Endothelial cell of umbilical vein (primary cell): ENCODE measurements around the gene BMPR1B. TPM values are rescaled to one million over a fixed set of nuclear protein-coding genes. Genes with fewer than 3 reads are reported as not detected.

Experiments
- BruUV-seq: library from RNA; stranded (reverse); fragments of 400-500 nt; replicated peaks from 2 replicates; lab custom pipeline; 2021; lab: Mats Ljungman, UMichigan
- CTCF ChIA-PET: fragments of 300-600, 350-600 bp; sonication (Branson Sonifier 250); formaldehyde crosslinking; loops from one replicate; lab custom pipeline; 2021; ENCODE audit warnings: antibody characterized with exemption, inconsistent platforms; lab: Charles Lee
- POLR2A ChIA-PET: fragments of 300-600, 350-600 bp; sonication (Branson Sonifier 250); formaldehyde crosslinking; loops from one replicate; lab custom pipeline; 2021; ENCODE audit warnings: antibody characterized with exemption, inconsistent platforms; lab: Charles Lee
- DNase-seq: peaks from one replicate; pipeline ENCODE4 v3.0.0-alpha.2; 2011; ENCODE audit warnings: low read depth, low spot score
- FAIRE-seq: peaks from 2 replicates; lab custom pipeline; 2011; peaks lifted over from hg19 to GRCh38; lab: Jason Lieb, UNC
- H2AFZ ChIP-seq: 2 replicates; pipeline ENCODE4 v1.6.0; 2012; ENCODE audit warnings: low read depth, low read length, control low read depth, inconsistent platforms
- H3K27ac ChIP-seq: 2 replicates; pipeline ENCODE4 v1.5.1; 2011; ENCODE audit warnings: low read depth, mild to moderate bottlenecking, control low read depth, low read length, moderate library complexity; ENCODE audit not compliant: insufficient read depth
- H3K27me3 ChIP-seq, 2 experiments: 2 replicates each; pipeline versions ENCODE4 v1.6.0 to v1.6.1; 2011; ENCODE audit warnings: low read length in 2 of 2, mixed read lengths in 1 of 2; ENCODE audit not compliant: control insufficient read depth in 2 of 2, insufficient read depth in 2 of 2
- H3K36me3 ChIP-seq, 2 experiments: 2 replicates in 1 of 2; 3 replicates in 1 of 2; pipeline ENCODE4 v1.5.1; 2011; ENCODE audit warnings: low read length in 2 of 2, mild to moderate bottlenecking in 1 of 2, moderate library complexity in 1 of 2; ENCODE audit not compliant: control insufficient read depth in 2 of 2, insufficient read depth in 2 of 2; ENCODE audit errors: extremely low read depth in 1 of 2
- H3K4me1 ChIP-seq: 3 replicates; pipeline ENCODE4 v1.5.1; 2011; ENCODE audit warnings: mild to moderate bottlenecking, low read length; ENCODE audit not compliant: control insufficient read depth, insufficient read depth; ENCODE audit errors: extremely low read depth
- H3K4me2 ChIP-seq: 2 replicates; pipeline ENCODE4 v1.6.1; 2011; ENCODE audit warnings: low read length, control low read depth, mixed read lengths; ENCODE audit not compliant: insufficient read depth
- H3K4me3 ChIP-seq, 3 experiments: fragments of 200-600 bp in 1 of 3; sonication (generic), shearing (Covaris generic) in 1 of 3; replicated peaks in 1 of 3; 2 replicates each; pipeline ENCODE4 v1.5.1; 2011 to 2016; ENCODE audit warnings: control low read depth in 3 of 3, low read length in 3 of 3, mild to moderate bottlenecking in 2 of 3, inconsistent platforms in 1 of 3, low read depth in 1 of 3, moderate library complexity in 1 of 3; ENCODE audit not compliant: insufficient read depth in 1 of 3
- H3K79me2 ChIP-seq: 2 replicates; pipeline ENCODE4 v1.6.0; 2012; ENCODE audit warnings: low read length, inconsistent platforms; ENCODE audit not compliant: control insufficient read depth, insufficient read depth
- H3K9ac ChIP-seq: replicated peaks from 2 replicates; pipeline ENCODE3; 2011; ENCODE audit warnings: low read length, control low read depth; ENCODE audit not compliant: insufficient read depth; ENCODE audit errors: extremely low read depth
- H3K9me1 ChIP-seq: replicated peaks from 3 replicates; pipeline ENCODE4 v1.6.0; 2011; ENCODE audit warnings: mild to moderate bottlenecking, low read length; ENCODE audit not compliant: control insufficient read depth, insufficient read depth; ENCODE audit errors: extremely low read depth
- H3K9me3 ChIP-seq: replicated peaks from 2 replicates; pipeline ENCODE4 v1.5.1; 2012; ENCODE audit warnings: low read length, inconsistent platforms; ENCODE audit not compliant: control insufficient read depth, insufficient read depth
- H4K20me1 ChIP-seq: replicated peaks from 2 replicates; pipeline ENCODE3; 2011; ENCODE audit warnings: mild to moderate bottlenecking, low read length; ENCODE audit not compliant: control insufficient read depth, insufficient read depth; ENCODE audit errors: extremely low read depth
- EZH2 ChIP-seq: IDR thresholded peaks from 2 replicates; pipeline ENCODE4 v1.6.1; 2012; ENCODE audit warnings: borderline replicate concordance, low read depth, mild to moderate bottlenecking, moderate library complexity, low read length, inconsistent platforms; ENCODE audit not compliant: severe bottlenecking
- FOS ChIP-seq: IDR thresholded peaks from 2 replicates; pipeline ENCODE4 v1.6.1; 2011; ENCODE audit warnings: mild to moderate bottlenecking, low read length, moderate library complexity, borderline replicate concordance; ENCODE audit not compliant: insufficient read depth
- GATA2 ChIP-seq: IDR thresholded peaks from 2 replicates; pipeline ENCODE4 v1.7.0; 2011; ENCODE audit warnings: low read depth, mild to moderate bottlenecking, moderate library complexity, mixed read lengths, low read length; ENCODE audit not compliant: insufficient read length, insufficient read depth
- JUN ChIP-seq: IDR thresholded peaks from 2 replicates; pipeline ENCODE4 v1.6.1; 2011; ENCODE audit warnings: borderline replicate concordance, low read depth; ENCODE audit not compliant: insufficient read length, insufficient read depth
- MYC ChIP-seq: IDR thresholded peaks from one replicate; pipeline ENCODE4 v1.6.1; 2011; ENCODE audit warnings: mild to moderate bottlenecking, low read depth, low read length
- POLR2A ChIP-seq: IDR thresholded peaks from 2 replicates; pipeline ENCODE4 v1.6.1; 2012; ENCODE audit warnings: low read depth, mild to moderate bottlenecking, control low read depth, low read length
- POLR2AphosphoS5 ChIP-seq: IDR thresholded peaks from 2 replicates; pipeline ENCODE4 v1.6.1; 2012; ENCODE audit warnings: low read depth, mild to moderate bottlenecking, control low read depth, low read length, moderate library complexity; ENCODE audit not compliant: insufficient read depth
- dilution Hi-C: fragments of 300-500 bp; cut with MboI; formaldehyde crosslinking; loops from one replicate; pipeline ENCODE4 v1.15.0; 2019; ENCODE audit warnings: low sequenced_read_pairs; ENCODE audit not compliant: extremely low pct_ligation_motif_present
- intact Hi-C: fragments of 100-400 bp; cut with micrococcal nuclease; formaldehyde crosslinking; loops from one replicate; pipeline ENCODE4 v1.10.0; 2022
- polyA plus RNA-seq, 4 experiments: library from polyadenylated mRNA; depleted of rRNA in 3 of 4; stranded (reverse) in 3 of 4; unstranded in 1 of 4; fragments of >200 nt; gene quantifications; 2 replicates each; pipeline versions ENCODE4 v1.2.1 to v1.2.3, GENCODE V29; 2011 to 2012; ENCODE audit warnings: missing spikeins in 1 of 4
- total RNA-seq: library from RNA; stranded (reverse); gene quantifications from 2 replicates; pipeline ENCODE4 v1.2.3, GENCODE V29; 2021
- TF ChIP-seq, protein P1 (sequence below), 2 donors: IDR thresholded peaks; 1 replicate in 1 of 2; 2 replicates in 1 of 2; pipeline ENCODE4 v1.5.1; 2011; ENCODE audit warnings: low read length in 2 of 2, mild to moderate bottlenecking in 2 of 2, moderate library complexity in 2 of 2, control low read depth in 1 of 2, inconsistent platforms in 1 of 2, low read depth in 1 of 2; ENCODE audit not compliant: insufficient read depth in 1 of 2; ENCODE audit errors: extremely low read depth in 1 of 2
- TF ChIP-seq, protein P2 (sequence below): IDR thresholded peaks from 2 replicates; pipeline ENCODE4 v1.6.1; 2011; ENCODE audit not compliant: insufficient read depth, insufficient read length

BMPR1B gene
- total and polyA plus RNA-seq, 2 donors (not counting 3 experiments of a cell fraction or from before 2014, with no cell fraction given), result 0.28 to 2.1 TPM

DNA sequence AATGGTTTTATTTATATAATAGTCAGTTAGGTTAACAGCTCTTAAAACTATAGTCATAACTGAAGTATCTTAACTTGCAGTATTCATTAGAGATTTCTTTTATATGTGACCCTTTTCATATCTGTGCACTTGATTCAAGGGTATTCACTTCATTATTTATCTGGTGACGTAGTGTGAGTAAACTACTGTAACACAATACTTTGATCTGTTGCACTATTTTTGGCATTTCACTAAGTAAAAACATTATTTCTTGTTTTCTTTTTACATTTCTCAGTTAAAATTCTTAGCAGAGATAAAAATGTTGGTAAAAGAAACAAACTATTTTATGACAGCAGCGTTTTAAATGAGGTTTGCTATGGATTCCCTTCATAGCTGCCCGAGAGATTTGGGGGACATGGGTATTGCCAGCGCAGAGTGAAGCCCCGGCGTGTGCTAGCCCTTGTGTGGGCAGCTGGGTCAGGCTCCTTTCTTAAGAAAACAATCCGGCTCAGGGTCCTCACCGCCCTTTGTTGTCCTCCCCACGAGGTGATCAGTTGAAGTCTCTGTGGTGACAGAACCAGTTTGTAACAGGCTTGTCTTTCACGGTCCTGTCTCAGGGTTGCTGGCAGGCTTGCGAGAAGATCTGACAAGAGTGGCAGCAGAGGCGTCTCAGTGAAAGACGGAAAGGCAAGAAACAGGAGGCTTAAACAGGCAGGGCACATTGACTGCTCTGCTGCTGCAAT lies 293.4 kb downstream of the BMPR1B start:
- no peaks in the 10 kb centered on the region for H4K20me1 ChIP-seq
- ChIA-PET POLR2A (no interaction called here), CTCF (interaction anchor here (1.3 kb wide), 1 partner anchor 11 kb away, joined by 3 read pairs; no protein-coding TSS in a partner anchor)
- FAIRE-seq (no peak), DNase-seq (no peak)
- H3K9ac ChIP-seq, result no peak overlapping the region
- intact Hi-C loops, result no loop called here
- no peaks in the 10 kb centered on the region for H3K9me3 ChIP-seq
- no peaks in the 10 kb centered on the region for H3K27me3 ChIP-seq
- H3K27ac ChIP-seq, result no peak overlapping the region
- H3K4me1 ChIP-seq, result no peaks in the 10 kb centered on the region
- dilution Hi-C loops, result no loop called here
- peak overlapping the region; percentile 85 for H2AFZ ChIP-seq
- no peaks in the 10 kb centered on the region for H3K36me3 ChIP-seq
- H3K9me1 ChIP-seq, result no peaks in the 10 kb centered on the region
- no peaks in the 10 kb centered on the region for H3K79me2 ChIP-seq
- H3K4me3 ChIP-seq, result no peak overlapping the region
- BruUV-seq, result no TSS peak
- H3K4me2 ChIP-seq, result peak overlapping the region; percentile 1
- TF ChIP-seq, protein P1, sequence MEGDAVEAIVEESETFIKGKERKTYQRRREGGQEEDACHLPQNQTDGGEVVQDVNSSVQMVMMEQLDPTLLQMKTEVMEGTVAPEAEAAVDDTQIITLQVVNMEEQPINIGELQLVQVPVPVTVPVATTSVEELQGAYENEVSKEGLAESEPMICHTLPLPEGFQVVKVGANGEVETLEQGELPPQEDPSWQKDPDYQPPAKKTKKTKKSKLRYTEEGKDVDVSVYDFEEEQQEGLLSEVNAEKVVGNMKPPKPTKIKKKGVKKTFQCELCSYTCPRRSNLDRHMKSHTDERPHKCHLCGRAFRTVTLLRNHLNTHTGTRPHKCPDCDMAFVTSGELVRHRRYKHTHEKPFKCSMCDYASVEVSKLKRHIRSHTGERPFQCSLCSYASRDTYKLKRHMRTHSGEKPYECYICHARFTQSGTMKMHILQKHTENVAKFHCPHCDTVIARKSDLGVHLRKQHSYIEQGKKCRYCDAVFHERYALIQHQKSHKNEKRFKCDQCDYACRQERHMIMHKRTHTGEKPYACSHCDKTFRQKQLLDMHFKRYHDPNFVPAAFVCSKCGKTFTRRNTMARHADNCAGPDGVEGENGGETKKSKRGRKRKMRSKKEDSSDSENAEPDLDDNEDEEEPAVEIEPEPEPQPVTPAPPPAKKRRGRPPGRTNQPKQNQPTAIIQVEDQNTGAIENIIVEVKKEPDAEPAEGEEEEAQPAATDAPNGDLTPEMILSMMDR (IDR thresholded peaks at IDR 0.05; ENCODE audit: extremely low read depth in 1 of 2, insufficient read depth in 1 of 2, low read depth in 1 of 2, low read length in 2 of 2), result no peak
- no peak for TF ChIP-seq JUN
- TF ChIP-seq MYC, result no peak

DNA sequence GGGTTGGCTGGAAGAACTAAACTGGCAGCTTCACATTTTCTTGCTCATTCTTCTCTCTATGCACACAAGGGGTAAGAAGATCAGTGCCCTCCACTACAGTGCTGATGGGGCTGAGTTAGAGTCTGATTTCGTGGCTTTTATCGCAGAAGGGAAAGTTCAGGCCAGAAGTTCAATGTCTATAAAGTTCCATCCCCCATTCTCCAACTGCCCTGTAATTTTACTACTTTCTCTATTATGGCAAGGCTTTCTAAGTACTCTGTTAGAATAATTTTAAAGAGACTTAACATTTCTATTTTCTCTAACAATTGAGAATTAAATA lies 293.9 kb downstream of the BMPR1B start:
- no TSS peak for BruUV-seq
- Histone ChIP-seq H3K79me2 (no peaks in the 10 kb centered on the region), H3K4me2 (no peak overlapping the region), H3K9me3 (no peaks in the 10 kb centered on the region), H2AFZ (peak overlapping the region; percentile 85), H3K4me1 (no peaks in the 10 kb centered on the region), H3K4me3 (no peak overlapping the region), H3K9me1 (no peaks in the 10 kb centered on the region), H3K27ac (no peak overlapping the region), H3K9ac (no peak overlapping the region), H4K20me1 (no peaks in the 10 kb centered on the region), H3K27me3 (no peaks in the 10 kb centered on the region), H3K36me3 (no peaks in the 10 kb centered on the region)
- intact Hi-C loops, result no loop called here
- POLR2A ChIA-PET, result no interaction called here
- dilution Hi-C loops, result no loop called here
- CTCF ChIA-PET, result interaction anchor here (1.3 kb wide), 1 partner anchor 12 kb away, joined by 3 read pairs; no protein-coding TSS in a partner anchor
- TF ChIP-seq POLR2A, result no peak
- TF ChIP-seq, protein P1 (IDR thresholded peaks at IDR 0.05; ENCODE audit: extremely low read depth in 1 of 2, insufficient read depth in 1 of 2, low read depth in 1 of 2, low read length in 2 of 2), result no peak
- TF ChIP-seq MYC, result no peak
- no peak for TF ChIP-seq FOS
- no peak for TF ChIP-seq JUN
- TF ChIP-seq EZH2, result no peak
- no peak for TF ChIP-seq POLR2AphosphoS5
- TF ChIP-seq, protein P2, sequence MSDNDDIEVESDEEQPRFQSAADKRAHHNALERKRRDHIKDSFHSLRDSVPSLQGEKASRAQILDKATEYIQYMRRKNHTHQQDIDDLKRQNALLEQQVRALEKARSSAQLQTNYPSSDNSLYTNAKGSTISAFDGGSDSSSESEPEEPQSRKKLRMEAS, result no peak
- no peak for TF ChIP-seq GATA2
- no peak for FAIRE-seq
- DNase-seq, result no peak
